Activated CD4-positive, alpha-beta T cell treated with anti-CD3 and anti-CD28 coated beads, Interleukin-2, Interleukin-6, amounts not matched to agents 100 ng/mL and 50 ng/mL, durations not matched to agents 16 hours and 8 hours (primary cell): Measurements from ENCODE around the gene HIRIP3.
A peak's percentile ranks its signal among the peaks of the same experiment; 100 is the strongest.
"Not testable (repeated sequence)": the region's sequence is repeated elsewhere in the genome, so short reads cannot be mapped to it uniquely, and the experiment has no call there.

ENCODE experiments used
- DNase-seq: peaks from one replicate; pipeline ENCODE4 v3.0.0-alpha.2; 2020

The HIRIP3 gene

DNA sequence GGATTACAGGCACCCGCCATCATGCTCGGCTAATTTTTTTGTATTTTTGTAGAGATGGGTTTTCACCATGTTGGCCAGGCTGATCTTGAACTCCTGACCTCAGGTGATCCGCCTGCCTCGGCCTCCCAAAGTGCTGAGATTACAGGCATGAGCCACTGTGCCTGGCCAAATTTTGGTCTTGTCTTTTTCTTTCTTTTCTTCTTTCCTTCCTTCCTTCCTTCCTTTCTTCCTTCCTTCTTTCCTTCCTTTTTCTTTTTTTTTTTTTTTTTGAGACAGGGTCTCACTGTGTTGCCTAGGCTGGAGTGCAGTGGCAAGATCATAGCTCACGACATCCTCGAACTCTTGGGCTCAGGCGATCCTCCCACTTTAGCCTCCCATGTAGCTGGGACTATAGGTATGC is 20.0 kb upstream of the HIRIP3 start:
- not testable (repeated sequence) for DNase-seq

DNA sequence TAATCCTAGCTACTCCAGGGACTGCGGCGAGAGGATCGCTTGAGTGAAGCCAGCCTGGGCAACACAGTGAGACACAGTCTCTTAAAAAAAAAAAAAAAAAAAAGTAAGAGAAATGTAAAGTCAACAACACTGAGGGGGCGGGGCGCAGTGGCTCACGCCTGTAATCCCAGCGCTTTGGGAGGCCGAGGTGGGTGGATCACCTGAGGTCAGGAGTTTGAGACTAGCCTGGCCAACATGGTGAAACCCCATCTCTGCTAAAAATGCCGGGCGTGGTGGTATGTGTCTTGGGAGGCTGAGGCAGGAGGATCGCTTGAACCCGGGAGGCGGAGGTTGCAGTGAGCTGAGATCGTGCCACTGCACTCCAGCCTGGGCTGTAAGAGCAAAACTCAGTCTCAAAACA is 17.2 kb upstream of the HIRIP3 start:
- DNase-seq, result not testable (repeated sequence)

DNA sequence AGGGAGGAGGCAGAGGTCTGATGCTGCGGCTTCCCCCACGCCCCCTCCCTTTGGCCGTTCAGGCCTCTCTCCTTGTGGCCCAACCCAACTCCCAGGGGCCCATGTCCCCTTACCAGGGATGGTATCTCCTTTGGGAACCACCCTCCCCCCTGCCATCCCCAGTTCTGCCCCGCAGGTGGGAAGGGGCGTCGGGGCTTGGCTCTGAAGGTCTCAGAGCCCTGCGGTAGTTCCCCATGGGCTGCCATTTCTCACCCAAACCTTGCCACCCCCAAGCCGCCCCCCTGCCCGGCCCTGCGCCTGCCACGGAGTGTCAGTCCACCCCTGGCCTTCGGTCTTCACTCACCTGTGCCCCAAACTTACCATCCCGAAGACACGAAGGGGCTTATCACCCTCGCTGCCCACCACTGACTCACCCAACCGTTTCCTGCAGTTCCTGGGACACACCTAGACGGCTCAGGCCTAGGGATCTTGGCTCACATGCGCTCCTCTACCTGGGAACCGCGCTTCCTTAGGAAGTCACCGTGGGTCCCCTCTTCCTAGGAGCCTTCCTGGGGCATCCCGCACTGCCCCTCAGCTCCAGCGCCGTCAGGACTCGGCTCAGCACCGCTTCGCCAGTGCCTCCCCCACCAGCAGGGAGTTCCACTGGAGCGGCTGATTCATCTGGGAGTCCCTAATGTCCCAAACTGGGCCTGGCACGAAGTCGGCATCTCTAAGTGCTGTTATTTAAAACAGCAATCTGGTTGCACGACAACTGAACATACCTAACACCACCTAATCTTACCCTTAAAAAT is 16.5 kb upstream of the HIRIP3 start:
- DNase-seq, result no peak

DNA sequence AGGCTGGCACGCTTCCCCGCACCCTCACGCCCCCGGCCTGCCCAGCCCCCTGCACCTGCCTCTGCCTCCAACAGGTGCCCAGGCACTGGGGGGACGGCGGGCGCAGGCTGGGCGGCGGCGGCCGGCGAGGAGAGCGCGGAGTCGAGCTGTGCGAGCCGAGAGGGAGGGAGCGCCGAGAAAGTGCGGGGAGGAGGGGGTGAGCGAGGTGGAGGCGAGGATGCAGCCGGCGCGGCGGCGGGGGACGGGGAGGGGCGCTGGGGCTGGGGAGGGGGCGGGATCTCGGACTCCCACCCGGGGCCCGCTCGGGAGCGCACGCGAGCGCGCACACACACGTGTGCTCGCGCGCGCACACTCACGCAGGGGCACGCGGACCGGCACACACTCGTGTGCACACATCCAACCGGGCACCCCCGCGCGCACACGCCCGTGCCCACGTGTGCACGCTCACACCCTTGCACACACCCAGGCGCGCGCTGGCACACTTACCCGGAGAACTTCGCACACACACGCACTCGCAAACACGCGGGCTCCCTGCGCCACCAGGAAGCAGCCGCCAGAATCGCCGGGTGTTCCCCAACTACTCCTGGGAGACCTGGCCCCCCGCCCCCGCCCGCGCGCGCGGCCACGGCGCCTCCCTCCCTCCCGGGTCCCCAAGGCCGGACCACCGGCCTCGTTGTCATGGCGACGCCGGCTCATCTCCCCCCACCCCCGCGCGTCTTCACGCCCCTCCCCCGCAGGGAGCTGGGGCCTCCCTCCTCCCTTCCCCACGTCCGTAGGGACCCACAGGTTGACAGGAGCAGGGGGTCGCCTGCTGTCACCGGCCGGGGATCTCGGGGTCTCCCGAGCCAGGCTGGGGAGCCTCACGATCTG is 15.7 kb upstream of the HIRIP3 start, which contains the start of gene DOC2A:
Gene DOC2A (minus strand): TSS at position 184 of the 870 bp plus-strand sequence. CDS start 805 bp downstream, outside the sequence.
- no peak for DNase-seq

DNA sequence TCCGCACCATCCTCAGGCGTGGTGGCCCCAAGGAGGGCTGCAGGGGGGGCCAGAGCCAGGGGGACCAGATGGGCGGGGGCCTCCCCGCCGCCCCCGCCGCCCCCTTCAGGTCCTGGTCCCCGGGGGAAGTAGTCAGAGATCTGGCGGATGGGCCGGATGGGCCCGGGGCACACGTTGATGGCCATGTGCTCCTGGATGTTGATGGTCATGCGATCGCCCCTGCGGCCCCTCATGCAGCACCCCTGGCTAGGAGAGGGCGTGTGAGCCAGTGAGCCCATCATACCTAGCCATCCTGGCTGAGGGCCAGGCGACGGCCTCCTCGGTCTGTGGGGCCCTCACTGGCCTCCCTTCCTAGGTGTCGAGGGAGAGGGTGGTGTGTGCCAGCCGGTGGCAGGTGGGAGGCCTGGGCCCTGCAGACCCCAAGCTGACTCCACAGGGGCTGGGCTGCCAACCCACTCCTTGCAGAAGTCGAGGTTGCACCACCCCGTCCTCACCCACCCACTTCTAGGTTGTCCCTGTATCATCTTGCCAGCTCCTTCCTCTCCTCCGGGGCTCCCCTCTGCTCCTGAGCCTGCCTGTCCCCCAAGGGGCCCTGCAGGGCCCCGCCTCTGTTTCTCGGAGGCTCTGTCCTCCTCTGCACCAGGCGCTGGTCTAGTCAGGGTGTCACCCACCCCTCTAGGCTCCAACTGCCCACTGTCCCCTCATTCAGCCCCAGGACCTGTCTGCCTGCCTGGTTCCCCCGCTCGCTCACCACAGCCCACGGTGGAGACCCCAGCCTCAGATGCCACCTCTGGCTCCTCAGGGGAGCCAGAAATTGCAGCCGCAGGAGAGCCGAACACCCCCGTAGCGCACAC is 14.8 kb upstream of the HIRIP3 start:
- DNase-seq, result no peak

DNA sequence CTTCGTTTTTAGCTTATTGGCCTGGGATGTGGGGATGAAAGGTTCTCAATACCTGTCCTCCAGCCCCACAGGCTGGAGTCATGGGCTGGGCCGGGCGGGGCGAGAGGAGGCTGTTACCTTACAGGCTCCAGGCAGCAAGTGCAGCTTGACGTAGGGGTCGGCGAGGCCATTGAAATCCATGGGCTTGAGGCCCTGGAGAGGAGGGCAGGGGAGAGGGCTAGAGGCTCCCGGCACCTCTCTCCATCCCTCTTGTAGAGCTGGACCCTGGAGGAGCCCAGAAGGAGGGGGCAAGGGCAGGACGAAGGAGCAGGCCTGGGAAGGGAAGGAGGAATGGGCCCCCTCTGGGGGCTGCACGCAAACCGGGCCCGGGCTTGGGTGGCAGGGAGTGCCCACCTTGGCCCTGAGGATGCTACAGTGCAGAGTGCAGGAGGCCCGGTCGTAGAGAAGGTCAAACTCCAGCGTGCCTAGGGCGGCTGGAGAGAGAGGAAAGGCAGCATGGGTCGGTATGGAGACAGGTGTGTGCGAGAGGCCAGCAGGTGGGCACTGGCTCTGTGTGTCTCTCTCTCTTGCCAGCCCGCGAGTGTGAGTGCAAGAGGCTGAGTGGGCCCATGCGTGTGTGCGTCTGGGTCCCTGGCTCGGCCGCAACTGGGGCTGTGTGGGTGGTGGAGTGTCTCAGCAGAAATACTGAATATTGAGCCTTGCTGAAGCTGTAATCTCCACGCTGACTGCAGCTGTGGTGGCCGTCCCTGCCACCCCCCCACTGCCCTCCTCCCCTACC is 13.9 kb upstream of the HIRIP3 start:
- no peak for DNase-seq

DNA sequence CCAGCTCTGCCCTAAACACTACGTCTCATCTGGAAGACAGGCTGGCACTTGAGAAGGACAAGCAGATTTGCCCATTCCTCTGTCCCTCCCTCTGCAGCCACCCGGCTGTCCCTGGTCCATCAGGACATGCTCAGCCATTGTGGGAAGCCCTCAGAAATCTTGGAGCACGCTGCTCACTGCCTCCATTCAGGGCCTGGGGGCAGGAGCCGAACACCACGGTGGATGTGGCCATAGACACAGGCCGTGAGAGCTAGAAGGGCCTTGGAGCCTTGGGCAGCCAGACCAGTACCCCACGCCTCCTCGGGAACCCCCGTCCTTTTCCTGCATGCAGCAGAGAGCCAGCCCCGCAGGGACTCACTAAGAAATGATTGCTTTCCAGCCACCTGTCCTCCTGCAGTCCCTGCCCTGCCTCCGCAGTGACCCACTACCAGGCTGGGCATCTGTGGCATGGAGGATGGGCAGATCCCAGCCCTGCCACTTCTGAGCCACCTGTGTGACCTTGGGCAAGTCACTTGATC is 12.0 kb upstream of the HIRIP3 start:
- DNase-seq, result no peak

DNA sequence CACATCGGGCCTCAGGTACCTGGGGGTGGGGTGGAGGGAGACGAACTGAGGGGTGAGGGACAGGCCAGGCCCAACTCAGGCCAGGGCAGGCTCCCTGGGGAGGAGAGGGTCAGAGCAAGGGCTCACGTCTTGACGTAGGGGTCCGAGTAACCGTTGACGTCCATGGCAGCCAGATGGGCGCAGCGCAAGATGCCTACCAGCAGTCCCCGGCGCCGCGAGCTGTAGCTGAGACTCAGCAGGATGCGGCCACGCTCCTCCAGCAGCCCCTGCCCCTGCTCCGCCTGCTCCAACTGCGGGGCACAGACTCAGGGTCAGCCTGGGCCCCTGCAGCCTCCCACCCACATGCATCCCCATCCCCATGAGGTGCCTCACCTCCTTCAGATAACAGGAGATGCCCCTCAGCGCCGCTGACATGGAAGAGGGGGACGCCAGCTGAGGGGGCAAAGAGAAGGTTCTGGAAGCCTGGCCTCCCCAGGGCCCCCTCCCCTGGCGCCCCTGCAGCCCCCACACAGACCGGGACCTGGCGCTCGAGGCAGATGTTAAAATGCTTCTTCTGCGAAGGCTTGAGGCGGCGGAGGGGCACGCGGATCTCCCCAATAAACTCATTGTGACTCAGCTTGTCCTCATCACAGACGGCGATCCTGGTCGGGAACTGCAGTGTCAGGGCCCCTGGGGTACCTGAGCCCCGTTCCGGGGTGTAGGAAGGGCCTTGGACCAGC is 11.4 kb upstream of the HIRIP3 start:
- no peak for DNase-seq

DNA sequence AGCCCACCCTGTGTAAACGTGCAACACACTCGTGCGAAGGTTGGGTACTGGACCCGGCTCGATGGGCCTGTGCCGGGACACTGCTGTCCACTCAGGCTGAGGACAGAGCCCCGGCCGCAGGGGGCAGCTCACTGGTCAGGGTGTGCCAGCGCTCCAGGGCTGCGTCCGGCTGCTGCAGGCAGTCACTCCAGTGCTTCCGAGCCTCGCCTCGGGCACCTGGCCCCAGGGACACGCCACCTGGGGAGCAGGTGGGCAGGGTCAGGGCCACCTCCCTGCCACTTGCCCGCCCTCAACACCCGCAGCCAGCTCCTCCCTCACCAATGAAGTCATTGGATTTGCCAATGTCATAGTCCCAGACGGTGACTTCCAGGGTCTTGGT is 10.7 kb upstream of the HIRIP3 start:
- no peak for DNase-seq

DNA sequence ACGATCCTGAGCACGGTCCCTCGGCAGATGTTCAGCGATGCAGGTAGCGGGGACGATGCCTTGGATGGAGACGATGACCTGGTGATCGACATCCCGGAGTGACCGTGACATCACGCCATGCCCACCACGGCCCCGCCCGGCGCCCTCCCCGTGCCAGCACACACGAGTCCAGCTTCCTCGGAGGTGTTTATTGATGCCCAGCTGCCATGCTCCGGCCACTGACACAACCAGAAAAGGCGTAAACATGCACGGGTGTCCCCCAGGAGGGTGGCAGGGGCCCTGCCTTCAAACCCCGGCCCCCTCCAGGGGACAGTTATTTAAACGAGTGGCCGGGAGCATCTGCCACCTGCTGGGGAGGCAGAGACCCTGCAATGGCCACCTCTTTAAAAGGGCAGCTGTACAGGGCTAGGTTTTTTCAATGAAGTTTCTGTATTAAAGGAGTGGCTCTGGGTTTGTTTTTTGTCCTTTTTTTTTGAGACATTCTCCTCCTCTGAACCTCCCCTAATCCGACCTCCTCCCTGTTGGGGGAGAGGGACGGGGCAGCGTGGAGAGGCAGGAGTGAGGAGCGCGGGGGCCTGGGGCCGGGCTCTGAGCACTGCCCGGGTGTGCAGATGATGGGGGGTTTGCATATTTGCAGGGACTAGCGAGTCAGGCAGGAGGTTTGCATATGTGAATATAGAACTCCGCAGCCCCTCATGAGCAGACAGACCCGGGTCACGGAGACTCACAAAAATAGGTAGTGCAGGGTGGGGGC is 10.1 kb upstream of the HIRIP3 start:
- DNase-seq, result peak; percentile 46

DNA sequence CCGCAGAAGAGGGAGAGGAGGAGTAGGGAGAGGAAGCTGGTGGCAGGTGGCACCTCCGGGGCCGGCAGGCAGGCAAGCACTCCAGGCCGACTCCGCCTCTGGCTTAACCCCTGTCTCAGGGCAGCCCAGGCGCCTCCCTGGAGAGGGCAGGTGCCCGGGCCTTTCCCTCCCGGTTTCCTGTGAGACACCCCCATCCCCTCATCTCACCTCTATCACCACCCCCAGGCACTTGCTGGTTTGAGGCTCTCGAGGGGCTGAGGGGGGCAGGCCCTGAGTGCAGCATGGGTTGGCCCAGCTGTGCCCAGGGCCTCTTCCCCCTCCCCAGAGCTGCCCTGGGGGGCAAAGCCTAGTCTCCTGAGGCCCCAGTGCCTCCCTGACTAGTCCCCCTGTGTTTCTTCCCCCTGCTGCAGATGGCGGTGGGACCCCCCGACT is 9.4 kb upstream of the HIRIP3 start:
- no peak for DNase-seq

DNA sequence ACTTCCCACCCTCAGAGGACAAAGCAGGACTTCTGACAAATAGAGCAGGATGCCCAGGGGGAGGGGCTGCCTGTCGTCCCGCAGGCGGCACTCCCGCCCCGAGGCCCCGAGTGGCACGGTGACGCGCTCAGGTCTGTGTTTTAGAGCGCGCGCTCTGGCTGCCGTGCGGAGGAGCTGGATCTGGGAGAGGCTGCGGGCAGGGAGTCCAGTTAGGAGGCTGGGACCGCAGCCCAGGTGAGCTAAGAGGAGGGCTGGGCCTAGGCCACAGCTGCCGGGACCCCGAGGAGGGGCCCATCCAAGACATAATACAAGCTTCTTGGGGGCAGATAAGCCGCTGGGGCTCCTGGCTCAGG is 9.0 kb upstream of the HIRIP3 start:
- DNase-seq, result no peak

DNA sequence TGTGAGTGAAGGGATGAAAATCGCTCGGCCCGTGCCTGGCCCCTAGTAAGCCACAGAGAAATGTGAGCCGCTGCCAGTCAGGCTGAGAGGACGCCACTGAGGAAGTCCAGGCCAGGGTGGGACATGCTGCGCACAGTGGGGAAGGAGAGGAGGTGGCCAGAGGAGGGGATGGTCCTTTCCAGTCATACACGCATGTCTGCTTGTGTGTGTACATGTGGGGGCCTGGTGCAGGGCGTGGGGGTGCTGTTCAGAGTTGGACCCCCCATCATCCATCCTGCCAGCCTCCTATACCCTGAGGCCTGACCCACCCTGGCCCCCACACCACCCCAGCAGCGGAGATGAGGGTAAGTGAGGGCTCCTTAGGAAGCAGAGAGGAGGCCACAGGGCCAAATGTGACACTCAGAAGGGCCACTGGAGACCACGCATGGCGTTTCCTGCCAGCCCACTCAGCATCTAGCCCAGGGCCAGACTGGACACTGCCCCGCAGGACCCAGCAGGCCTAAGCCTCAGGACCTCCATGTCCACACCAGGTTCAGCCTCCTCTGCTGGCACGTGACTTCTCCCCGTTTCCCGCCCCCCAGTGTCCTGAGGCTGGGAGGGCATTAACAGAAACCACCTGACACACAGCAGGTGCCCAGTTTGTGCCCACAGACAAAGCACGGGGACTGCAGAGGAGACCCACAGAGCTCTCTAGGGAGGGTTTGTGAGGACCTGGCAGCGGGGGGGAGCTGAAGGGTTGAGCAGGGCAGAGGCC is 8.4 kb upstream of the HIRIP3 start:
- no peak for DNase-seq

DNA sequence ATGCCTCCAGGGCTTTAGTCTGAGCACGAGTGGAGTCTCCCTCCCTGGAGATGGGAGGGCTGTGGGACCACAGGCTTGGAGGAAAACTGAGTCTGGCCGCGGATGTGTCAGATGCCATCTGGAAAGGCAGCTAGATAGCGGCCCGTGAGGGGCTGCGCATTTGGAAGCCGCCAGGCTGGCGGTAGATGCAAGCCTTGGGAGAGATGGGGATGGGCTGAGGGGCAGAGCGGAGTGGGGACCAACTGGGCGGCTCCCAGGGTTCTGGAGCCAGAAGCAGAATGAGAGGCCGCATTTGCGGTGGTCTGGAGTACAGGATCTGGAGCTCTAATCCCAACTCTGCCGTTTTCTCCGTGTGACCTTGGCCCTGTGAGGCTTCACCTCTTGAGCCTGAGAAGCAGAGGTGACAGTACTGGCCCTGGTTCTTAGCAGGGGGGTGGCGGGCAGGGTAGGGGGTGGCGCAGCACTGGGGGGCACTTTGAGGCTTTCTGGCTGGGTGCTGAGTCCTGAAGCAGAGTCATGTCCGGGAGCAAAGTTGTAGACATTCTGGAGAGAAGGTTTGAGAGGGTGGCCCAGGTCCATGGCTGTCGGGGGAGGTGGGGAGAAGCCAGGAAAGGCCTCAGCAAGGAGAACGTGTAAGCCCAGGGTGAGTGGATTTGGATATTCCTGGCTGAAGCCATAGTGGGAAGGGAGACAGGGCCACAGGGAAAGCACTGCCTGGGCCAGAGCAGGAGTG is 7.4 kb upstream of the HIRIP3 start:
- no peak for DNase-seq

DNA sequence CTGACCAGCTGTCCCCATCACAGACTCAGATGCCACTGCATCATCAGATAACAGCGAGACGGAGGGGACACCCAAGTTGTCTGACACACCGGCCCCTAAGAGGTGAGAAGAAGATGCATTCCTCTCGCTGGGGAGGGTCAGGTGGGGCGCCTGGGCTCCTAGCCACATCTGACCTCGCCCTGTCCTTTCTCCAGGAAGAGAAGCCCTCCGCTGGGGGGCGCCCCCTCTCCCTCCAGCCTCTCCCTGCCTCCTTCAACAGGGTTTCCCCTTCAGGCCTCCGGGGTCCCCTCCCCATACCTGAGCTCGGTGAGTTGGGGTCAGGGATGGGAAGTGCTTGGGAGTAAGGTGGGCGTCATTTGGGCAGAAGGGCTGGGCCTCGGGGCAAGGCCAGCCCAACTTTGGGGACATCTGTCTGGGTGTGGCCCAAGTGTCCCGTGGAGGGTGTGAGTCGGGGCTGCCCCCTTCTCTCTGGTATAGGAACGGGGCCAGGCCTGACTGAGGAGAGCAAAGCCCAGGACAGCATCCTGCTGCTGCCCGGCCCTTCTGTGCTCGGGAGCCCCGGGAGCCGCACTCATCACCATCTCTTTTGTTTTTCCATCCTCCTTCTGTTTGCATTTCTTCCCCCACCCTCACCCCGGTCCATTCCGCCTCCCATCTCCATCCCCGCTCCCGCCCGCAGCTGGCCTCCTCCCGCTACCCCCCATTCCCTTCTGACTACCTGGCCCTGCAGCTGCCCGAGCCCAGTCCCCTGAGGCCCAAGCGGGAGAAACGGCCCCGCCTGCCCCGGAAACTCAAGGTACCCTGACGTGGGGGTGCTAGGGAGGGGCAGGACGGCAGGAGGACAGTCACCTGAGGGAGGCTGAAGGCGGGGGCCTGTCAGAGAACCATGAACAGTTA is 5.6 kb upstream of the HIRIP3 start:
- DNase-seq, result no peak

DNA sequence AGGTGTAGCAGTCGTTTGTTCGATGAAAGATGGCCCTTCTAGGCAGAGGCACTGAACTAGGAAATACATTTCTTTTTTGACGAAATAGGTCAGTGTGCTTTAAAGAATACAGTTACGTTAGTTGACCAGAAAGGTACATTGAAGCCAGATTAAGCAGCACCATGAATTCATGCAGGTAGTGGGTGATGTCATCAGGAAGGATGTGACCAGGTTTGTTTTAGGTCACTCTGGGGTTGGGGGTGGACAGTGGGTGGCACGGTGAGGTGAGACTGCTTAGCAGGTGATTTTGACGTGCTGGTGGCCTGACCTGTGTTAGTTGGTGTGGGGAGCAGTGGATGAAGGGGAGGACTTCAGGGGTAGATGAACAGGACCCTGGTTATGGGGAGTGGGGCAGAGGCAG is 4.2 kb upstream of the HIRIP3 start:
- DNase-seq, result no peak

DNA sequence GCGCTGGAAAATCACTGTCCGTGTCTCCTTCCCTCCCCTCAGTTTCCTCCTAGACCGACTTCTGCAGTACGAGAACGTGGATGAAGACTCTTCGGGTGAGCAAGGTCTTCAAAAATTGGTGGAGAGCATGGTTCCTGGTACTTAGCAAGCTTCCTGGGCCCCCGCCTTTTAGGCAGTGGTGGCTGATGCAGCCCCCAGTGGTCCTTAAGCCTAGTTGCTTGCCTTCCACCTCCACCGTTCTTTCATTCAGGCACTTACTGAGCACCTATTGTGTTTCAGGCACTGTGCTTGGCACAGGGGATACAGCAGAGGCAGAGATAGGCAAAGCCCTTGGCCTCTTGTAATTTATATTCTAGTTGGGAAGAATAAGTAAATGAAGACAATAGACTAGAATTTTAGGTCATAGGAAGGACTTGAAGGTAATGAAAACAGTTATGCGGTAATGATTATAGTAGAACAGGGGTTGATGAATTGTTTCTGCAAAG is 1.4 kb upstream of the HIRIP3 start:
- peak; percentile 14 for DNase-seq
